Transverse colon (tissue), 4 donors: Measurements from ENCODE around the gene RAB36. TPM values are rescaled to one million over a fixed set of nuclear protein-coding genes. Genes with fewer than 3 reads are reported as not detected.

ENCODE experiments used
- DNase-seq: peaks from one replicate; pipeline ENCODE4 v3.0.0-alpha.2; 2019
- H3K27ac ChIP-seq, 4 donors: fragments of 200-600 bp; sonication (generic); 2 replicates each; pipeline ENCODE4 v1.5.1; 2016 to 2018; ENCODE audit warnings: inconsistent platforms in 4 of 4
- H3K27me3 ChIP-seq: fragments of 200-600 bp; sonication (generic); 2 replicates; pipeline ENCODE4 v1.5.1; 2017; ENCODE audit warnings: inconsistent platforms
- H3K36me3 ChIP-seq, 4 donors: fragments of 200-600 bp; sonication (generic); 2 replicates each; pipeline ENCODE4 v1.5.1; 2017 to 2019; ENCODE audit warnings: inconsistent platforms in 4 of 4
- H3K4me1 ChIP-seq, 4 donors: fragments of 200-600 bp; sonication (generic); 2 replicates each; pipeline ENCODE4 v1.5.1; 2017 to 2020; ENCODE audit warnings: inconsistent platforms in 4 of 4
- H3K4me3 ChIP-seq, 4 donors: fragments of 200-600 bp; sonication (generic); 1 replicate in 1 of 4; 2 replicates in 3 of 4; pipeline versions ENCODE4 v1.5.1 to v1.6.1; 2017 to 2019; ENCODE audit warnings: inconsistent platforms in 4 of 4
- H3K9me3 ChIP-seq, 2 donors: fragments of 200-600 bp; sonication (generic); 2 replicates each; pipeline ENCODE4 v1.5.1; 2017 to 2019; ENCODE audit warnings: inconsistent platforms in 2 of 2
- EP300 ChIP-seq: sonication (generic); formaldehyde crosslinking; IDR thresholded peaks from one replicate; pipeline ENCODE4 v1.6.1; 2017; ENCODE audit warnings: antibody characterized with exemption, low read depth
- POLR2A ChIP-seq: fragments of 450-650 bp; IDR thresholded peaks from one replicate; pipeline ENCODE4 v1.6.1; 2016; ENCODE audit warnings: antibody characterized with exemption, mild to moderate bottlenecking, moderate library complexity
- POLR2AphosphoS5 ChIP-seq, 3 donors: sonication (generic); formaldehyde crosslinking; IDR thresholded peaks; one replicate each; pipeline ENCODE4 v1.6.1; 2016; ENCODE audit warnings: antibody characterized with exemption in 3 of 3
- WGBS, 2 donors: methylation state at CpG; one replicate each; pipeline ENCODE4 v1.1.5; 2018; ENCODE audit warnings: low coverage in 1 of 2; 5-methylcytosine and 5-hydroxymethylcytosine counted together
- in situ Hi-C, 4 donors: fragments of 200-750 bp; cut with MboI; loops; one replicate each; pipeline versions ENCODE4 v1.15.0 to v1.15.1; 2017; ENCODE audit warnings: low sequenced_read_pairs in 3 of 4, low pct_ligation_motif_present in 1 of 4, low pct_unique_long_range_greater_than_20kb in 1 of 4
- intact Hi-C: fragments of 100-400 bp; cut with DNase I; formaldehyde crosslinking; loops from one replicate; pipeline ENCODE4 v1.15.1; 2023; ENCODE audit warnings: low total_unique reads
- total RNA-seq, 4 donors: library from RNA; depleted of rRNA; stranded (reverse); fragments of >200 nt; gene quantifications; one replicate each; pipeline ENCODE4 v1.1.0, GENCODE V29; 2016
- TF ChIP-seq, protein P1 (sequence below), 5 experiments: fragments of 200-600 bp in 3 of 5; fragments of 450-650 bp in 2 of 5; sonication (generic) in 3 of 5; IDR thresholded peaks; 1 replicate in 2 of 5; 2 replicates in 3 of 5; pipeline ENCODE4 v1.5.1; 2016 to 2017; ENCODE audit warnings: antibody characterized with exemption in 5 of 5, inconsistent platforms in 3 of 5, mild to moderate bottlenecking in 2 of 5, moderate library complexity in 1 of 5

Gene RAB36
- total RNA-seq, 4 donors from 2014 or later, result 0.37 to 1.1 (median 0.82) TPM; not detected in 1

DNA sequence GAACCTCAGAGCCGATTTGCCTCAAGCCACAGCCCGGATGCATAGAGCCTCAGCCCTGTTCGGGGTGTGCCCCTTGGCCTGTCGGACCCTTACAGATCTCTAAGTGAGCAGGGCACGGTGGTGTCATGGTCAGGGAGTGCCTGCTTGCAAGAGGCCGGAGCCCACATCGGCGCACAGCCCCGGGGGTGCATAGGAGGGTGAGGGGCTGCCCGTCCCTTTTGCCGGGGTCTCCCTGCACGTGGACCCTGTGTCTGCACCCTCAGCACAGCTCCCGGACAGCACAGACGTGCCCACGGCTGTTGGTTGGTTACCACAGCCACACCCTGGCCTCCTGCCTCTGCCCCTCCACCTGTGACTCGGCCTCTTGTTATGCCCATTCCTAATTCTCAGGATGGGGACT, 6.5 kb downstream of the RAB36 start:
- H3K4me1 ChIP-seq, result peaks cover 0 to 10% (median 1%) of the 10 kb centered on the region in 4 donors
- H3K36me3 ChIP-seq, result no peaks in the 10 kb centered on the region
- in situ Hi-C loops (loop anchor here in 1 of 4 donors (25.0 kb wide), 1 partner anchor 235 kb away; no protein-coding TSS in a partner anchor), intact Hi-C loops (no loop called here)
- H3K9me3 ChIP-seq, result no peaks in the 10 kb centered on the region
- DNase-seq, result no peak
- H3K4me3 ChIP-seq, result no peak overlapping the region
- H3K27ac ChIP-seq, result no peak overlapping the region
- no peaks in the 10 kb centered on the region for H3K27me3 ChIP-seq
- 40 to 90% methylated on average over 1 to 16 of the region's 16 CpGs for WGBS, 2 donors
- no peak for TF ChIP-seq POLR2AphosphoS5 (IDR thresholded peaks at IDR 0.05)
- TF ChIP-seq POLR2A, result no peak
- TF ChIP-seq EP300, result no peak
- TF ChIP-seq, protein P1, sequence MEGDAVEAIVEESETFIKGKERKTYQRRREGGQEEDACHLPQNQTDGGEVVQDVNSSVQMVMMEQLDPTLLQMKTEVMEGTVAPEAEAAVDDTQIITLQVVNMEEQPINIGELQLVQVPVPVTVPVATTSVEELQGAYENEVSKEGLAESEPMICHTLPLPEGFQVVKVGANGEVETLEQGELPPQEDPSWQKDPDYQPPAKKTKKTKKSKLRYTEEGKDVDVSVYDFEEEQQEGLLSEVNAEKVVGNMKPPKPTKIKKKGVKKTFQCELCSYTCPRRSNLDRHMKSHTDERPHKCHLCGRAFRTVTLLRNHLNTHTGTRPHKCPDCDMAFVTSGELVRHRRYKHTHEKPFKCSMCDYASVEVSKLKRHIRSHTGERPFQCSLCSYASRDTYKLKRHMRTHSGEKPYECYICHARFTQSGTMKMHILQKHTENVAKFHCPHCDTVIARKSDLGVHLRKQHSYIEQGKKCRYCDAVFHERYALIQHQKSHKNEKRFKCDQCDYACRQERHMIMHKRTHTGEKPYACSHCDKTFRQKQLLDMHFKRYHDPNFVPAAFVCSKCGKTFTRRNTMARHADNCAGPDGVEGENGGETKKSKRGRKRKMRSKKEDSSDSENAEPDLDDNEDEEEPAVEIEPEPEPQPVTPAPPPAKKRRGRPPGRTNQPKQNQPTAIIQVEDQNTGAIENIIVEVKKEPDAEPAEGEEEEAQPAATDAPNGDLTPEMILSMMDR (IDR thresholded peaks at IDR 0.05), result no peak

DNA sequence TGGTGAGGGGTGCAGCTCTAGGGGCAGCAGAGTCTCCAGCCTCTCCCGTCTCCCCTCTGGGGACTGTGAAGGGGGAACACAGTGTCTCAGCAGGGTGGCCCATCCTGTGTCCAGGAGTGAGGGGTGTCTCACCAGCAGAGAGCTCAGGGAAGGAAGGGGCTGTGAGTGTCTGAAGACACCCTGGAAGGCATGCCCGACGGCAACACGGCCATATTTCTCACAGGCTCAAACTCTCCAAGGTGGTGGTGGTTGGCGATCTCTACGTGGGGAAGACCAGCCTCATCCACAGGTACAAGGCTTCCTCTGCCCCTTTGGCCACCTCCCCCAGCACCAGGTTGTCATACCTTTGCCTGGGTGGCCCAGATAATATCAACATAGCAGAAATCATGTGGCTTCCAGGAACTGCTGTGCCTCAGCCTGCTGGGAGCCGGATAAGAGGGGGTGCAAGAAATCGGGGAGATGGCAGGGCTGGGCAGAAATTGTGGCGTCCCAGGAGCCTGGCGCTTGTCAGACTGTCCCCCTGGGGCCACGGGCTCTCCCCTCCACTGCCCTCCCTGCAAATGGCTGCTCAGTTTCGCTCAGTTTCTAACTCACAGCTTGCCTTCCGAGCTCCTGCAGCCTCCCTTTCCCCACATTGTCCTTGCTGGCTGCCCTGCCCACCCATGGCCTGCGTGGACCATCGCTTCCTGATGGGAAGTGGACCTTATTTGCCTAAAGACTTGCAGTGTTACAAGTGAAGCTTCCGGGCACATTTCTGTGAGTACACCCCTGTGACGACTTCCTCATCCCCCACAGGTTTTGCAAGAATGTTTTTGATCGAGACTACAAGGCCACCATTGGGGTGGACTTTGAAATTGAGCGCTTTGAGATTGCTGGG, 7.2 kb downstream of the RAB36 start:
- 71 to 81% methylated on average over 5 to 19 of the region's 19 CpGs for WGBS, 2 donors
- intact Hi-C loops (no loop called here), in situ Hi-C loops (loop anchor here in 1 of 4 donors (25.0 kb wide), 1 partner anchor 235 kb away; no protein-coding TSS in a partner anchor)
- H3K27ac ChIP-seq, result no peak overlapping the region
- H3K27me3 ChIP-seq, result no peaks in the 10 kb centered on the region
- TF ChIP-seq POLR2AphosphoS5 (IDR thresholded peaks at IDR 0.05), result no peak
- TF ChIP-seq EP300, result no peak
- H3K4me1 ChIP-seq, result peaks cover 0 to 6% (median 3%) of the 10 kb centered on the region in 4 donors
- no peaks in the 10 kb centered on the region for H3K9me3 ChIP-seq
- H3K4me3 ChIP-seq, result no peak overlapping the region
- DNase-seq, result no peak
- H3K36me3 ChIP-seq, result no peaks in the 10 kb centered on the region

DNA sequence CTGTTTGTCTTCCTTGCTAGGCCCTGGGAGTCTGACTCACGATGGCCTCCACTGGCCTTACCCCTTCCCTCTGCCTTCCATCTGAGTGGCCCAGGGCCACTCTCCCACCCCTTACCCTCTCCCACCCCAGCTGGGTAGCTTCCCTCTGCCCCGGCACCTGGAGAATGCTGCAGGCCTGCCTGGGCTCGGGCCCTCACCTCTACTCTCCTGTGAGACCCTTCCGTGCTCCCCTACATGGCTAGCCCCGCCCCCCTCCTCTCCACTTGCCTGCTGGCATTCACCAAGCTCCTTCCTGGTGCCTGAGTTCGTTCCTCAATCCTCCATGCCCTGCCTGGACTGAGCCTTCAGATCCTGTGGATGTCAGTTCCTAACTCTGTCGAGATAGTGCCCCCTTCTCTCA, 8.7 kb downstream of the RAB36 start:
- no peak overlapping the region for H3K4me3 ChIP-seq
- intact Hi-C loops (no loop called here), in situ Hi-C loops (loop anchor here in 1 of 4 donors (25.0 kb wide), 1 partner anchor 233 kb away; no protein-coding TSS in a partner anchor)
- no peak for TF ChIP-seq POLR2AphosphoS5 (IDR thresholded peaks at IDR 0.05)
- TF ChIP-seq, protein P1 (IDR thresholded peaks at IDR 0.05), result no peak
- no peak for TF ChIP-seq EP300
- no peak for TF ChIP-seq POLR2A
- WGBS, 2 donors, result 85% methylated on average over 7 of the region's 7 CpGs; no CpG with 5 or more reads in 1 of the 2 donors
- no peak for DNase-seq
- H3K27ac ChIP-seq, result no peak overlapping the region
- H3K36me3 ChIP-seq, result no peaks in the 10 kb centered on the region
- H3K27me3 ChIP-seq, result no peaks in the 10 kb centered on the region
- peaks cover 0 to 5% (median 2%) of the 10 kb centered on the region in 4 donors for H3K4me1 ChIP-seq
- no peaks in the 10 kb centered on the region for H3K9me3 ChIP-seq

DNA sequence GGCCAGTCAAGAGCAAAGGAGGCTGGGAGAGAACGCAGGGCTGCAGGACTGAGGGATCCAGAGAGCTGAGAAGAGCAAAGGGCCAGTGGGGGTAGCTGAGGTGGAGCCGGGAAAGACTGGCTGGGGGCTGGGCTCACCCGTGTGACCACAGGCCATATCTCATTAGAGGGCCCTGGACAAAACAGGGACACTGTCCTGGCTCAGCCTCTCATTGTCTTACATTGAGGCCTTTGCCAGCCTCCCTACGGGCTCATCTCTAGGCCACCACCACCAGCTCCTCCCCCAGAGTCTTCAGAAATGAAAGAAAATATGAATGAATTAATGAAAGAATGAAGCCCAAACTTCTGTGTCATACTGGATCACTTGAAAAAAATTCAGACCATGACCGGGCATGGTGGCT, 9.2 kb downstream of the RAB36 start:
- TF ChIP-seq EP300 (no peak), POLR2A (no peak), POLR2AphosphoS5 (IDR thresholded peaks at IDR 0.05) (no peak)
- TF ChIP-seq, protein P1 (IDR thresholded peaks at IDR 0.05), result no peak
- Histone ChIP-seq H3K4me1 (peaks cover 0 to 5% (median 2%) of the 10 kb centered on the region in 4 donors), H3K9me3 (no peaks in the 10 kb centered on the region), H3K27ac (no peak overlapping the region), H3K4me3 (no peak overlapping the region), H3K27me3 (no peaks in the 10 kb centered on the region), H3K36me3 (no peaks in the 10 kb centered on the region)
- WGBS, 2 donors, result 92 to 100% methylated on average over 1 to 5 of the region's 5 CpGs
- intact Hi-C loops, result no loop called here
- DNase-seq, result no peak
- in situ Hi-C loops, result loop anchor here in 1 of 4 donors (25.0 kb wide), 1 partner anchor 233 kb away; no protein-coding TSS in a partner anchor
